PC-9 (cell line): ENCODE data around the gene PTCHD4. TPM values are rescaled to one million over a fixed set of nuclear protein-coding genes. Genes with fewer than 3 reads are reported as not detected.

Experiments
- BruUV-seq: library from RNA; stranded (reverse); fragments of 400-500 nt; replicated peaks from 2 replicates; lab custom pipeline; 2021; lab: Mats Ljungman, UMichigan
- CTCF ChIA-PET: fragments of 300-600 bp; sonication (Branson Sonifier 250); formaldehyde crosslinking; loops from one replicate; lab custom pipeline; 2022; ENCODE audit warnings: antibody characterized with exemption; lab: Charles Lee
- POLR2A ChIA-PET: fragments of 300-600 bp; sonication (Branson Sonifier 250); formaldehyde crosslinking; loops from one replicate; lab custom pipeline; 2022; ENCODE audit warnings: antibody characterized with exemption; ENCODE audit not compliant: unreplicated experiment; lab: Charles Lee
- DNase-seq, 2 experiments: peaks; one replicate each; pipeline versions ENCODE4 v3.0.0 to v3.0.0-alpha.2; 2015 to 2022; ENCODE audit warnings: mixed read lengths in 1 of 2
- H2AFZ ChIP-seq: fragments of 200-600 bp; sonication (generic); 2 replicates; pipeline ENCODE4 v1.8.1; 2017; ENCODE audit warnings: antibody characterized with exemption
- H3F3A ChIP-seq: fragments of 200-600 bp; sonication (generic); 2 replicates; pipeline ENCODE4 v1.8.1; 2017; ENCODE audit warnings: antibody characterized with exemption, mild to moderate bottlenecking, low read depth; ENCODE audit not compliant: insufficient read depth
- H3K27ac ChIP-seq: fragments of 200-600 bp; sonication (generic); 2 replicates; pipeline ENCODE4 v1.6.1; 2016; ENCODE audit warnings: mixed run types
- H3K27me3 ChIP-seq: fragments of 200-600 bp; sonication (generic); 2 replicates; pipeline ENCODE4 v1.6.1; 2016; ENCODE audit warnings: low read depth, mixed run types; ENCODE audit not compliant: insufficient read depth
- H3K36me3 ChIP-seq: fragments of 200-600 bp; sonication (generic); 2 replicates; pipeline ENCODE4 v1.6.1; 2016; ENCODE audit warnings: low read depth, mixed run types
- H3K4me1 ChIP-seq: fragments of 200-600 bp; sonication (generic); replicated peaks from 2 replicates; pipeline ENCODE4 v1.6.1; 2016; ENCODE audit warnings: mixed run types; ENCODE audit not compliant: insufficient read depth
- H3K4me2 ChIP-seq: fragments of 200-600 bp; sonication (generic); 2 replicates; pipeline ENCODE4 v1.6.1; 2017; ENCODE audit warnings: mixed run types
- H3K4me3 ChIP-seq: fragments of 200-600 bp; sonication (generic); 2 replicates; pipeline ENCODE4 v1.6.1; 2016; ENCODE audit warnings: mixed run types
- H3K79me2 ChIP-seq: fragments of 200-600 bp; sonication (generic); 2 replicates; pipeline ENCODE4 v1.6.1; 2017; ENCODE audit warnings: low read depth, mixed run types
- H3K9me2 ChIP-seq: fragments of 200-600 bp; sonication (generic); 2 replicates; pipeline ENCODE4 v1.8.1; 2017; ENCODE audit warnings: mild to moderate bottlenecking; ENCODE audit not compliant: insufficient read depth
- H3K9me3 ChIP-seq: fragments of 200-600 bp; sonication (generic); 2 replicates; pipeline ENCODE4 v1.8.1; 2016; ENCODE audit warnings: low read depth; ENCODE audit not compliant: insufficient read depth
- H4K20me1 ChIP-seq: fragments of 200-600 bp; sonication (generic); 2 replicates; pipeline ENCODE4 v1.8.1; 2017; ENCODE audit not compliant: insufficient read depth
- EZH2 ChIP-seq: fragments of 200-600 bp; sonication (generic); IDR thresholded peaks from 2 replicates; pipeline ENCODE4 v1.8.0; 2017; ENCODE audit warnings: antibody characterized with exemption, low read depth
- intact Hi-C: fragments of 100-400 bp; cut with micrococcal nuclease; formaldehyde crosslinking; loops from one replicate; pipeline ENCODE4 v1.10.0; 2022; ENCODE audit not compliant: unreplicated experiment
- total RNA-seq: library from RNA; stranded (reverse); gene quantifications from 2 replicates; pipeline ENCODE4 v1.2.3, GENCODE V29; 2021
- TF ChIP-seq, protein P1 (sequence below): fragments of 200-600 bp; sonication (generic); conservative IDR thresholded peaks from 2 replicates; pipeline ENCODE4 v1.6.1; 2017; ENCODE audit warnings: mixed run types, antibody characterized with exemption, mild to moderate bottlenecking, moderate library complexity

Gene PTCHD4
- total RNA-seq, 1 experiment from 2014 or later, result 0.15 TPM

- Histone ChIP-seq H2AFZ (no peak overlapping the region), H3F3A (no peaks in the 10 kb centered on the region), H3K4me3 (no peak overlapping the region), H3K27me3 (no peaks in the 10 kb centered on the region), H3K27ac (no peak overlapping the region), H3K9me2 (no peaks in the 10 kb centered on the region), H3K79me2 (no peaks in the 10 kb centered on the region), H4K20me1 (no peaks in the 10 kb centered on the region), H3K9me3 (no peaks in the 10 kb centered on the region), H3K36me3 (no peaks in the 10 kb centered on the region), H3K4me2 (no peak overlapping the region), H3K4me1 (no peaks in the 10 kb centered on the region)
- no TSS peak for BruUV-seq
- CTCF ChIA-PET, result no interaction called here
- intact Hi-C loops, result no loop called here
- POLR2A ChIA-PET, result no interaction called here
- TF ChIP-seq, protein P1, sequence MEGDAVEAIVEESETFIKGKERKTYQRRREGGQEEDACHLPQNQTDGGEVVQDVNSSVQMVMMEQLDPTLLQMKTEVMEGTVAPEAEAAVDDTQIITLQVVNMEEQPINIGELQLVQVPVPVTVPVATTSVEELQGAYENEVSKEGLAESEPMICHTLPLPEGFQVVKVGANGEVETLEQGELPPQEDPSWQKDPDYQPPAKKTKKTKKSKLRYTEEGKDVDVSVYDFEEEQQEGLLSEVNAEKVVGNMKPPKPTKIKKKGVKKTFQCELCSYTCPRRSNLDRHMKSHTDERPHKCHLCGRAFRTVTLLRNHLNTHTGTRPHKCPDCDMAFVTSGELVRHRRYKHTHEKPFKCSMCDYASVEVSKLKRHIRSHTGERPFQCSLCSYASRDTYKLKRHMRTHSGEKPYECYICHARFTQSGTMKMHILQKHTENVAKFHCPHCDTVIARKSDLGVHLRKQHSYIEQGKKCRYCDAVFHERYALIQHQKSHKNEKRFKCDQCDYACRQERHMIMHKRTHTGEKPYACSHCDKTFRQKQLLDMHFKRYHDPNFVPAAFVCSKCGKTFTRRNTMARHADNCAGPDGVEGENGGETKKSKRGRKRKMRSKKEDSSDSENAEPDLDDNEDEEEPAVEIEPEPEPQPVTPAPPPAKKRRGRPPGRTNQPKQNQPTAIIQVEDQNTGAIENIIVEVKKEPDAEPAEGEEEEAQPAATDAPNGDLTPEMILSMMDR, result no peak
- TF ChIP-seq EZH2, result no peak
- no peak for DNase-seq
Observed at GRCh38 chr6:48101290-48101689, 9.7 kb downstream of the PTCHD4 start.

- H3F3A ChIP-seq, result no peaks in the 10 kb centered on the region
- no peak overlapping the region for H3K4me2 ChIP-seq
- H3K27ac ChIP-seq, result no peak overlapping the region
- H3K36me3 ChIP-seq, result no peaks in the 10 kb centered on the region
- no peak for DNase-seq
- H3K9me3 ChIP-seq, result no peaks in the 10 kb centered on the region
- intact Hi-C loops, result no loop called here
- no peaks in the 10 kb centered on the region for H3K27me3 ChIP-seq
- CTCF ChIA-PET, result no interaction called here
- H3K4me3 ChIP-seq, result no peak overlapping the region
- TF ChIP-seq, protein P1, result no peak
- TF ChIP-seq EZH2, result no peak
- BruUV-seq, result no TSS peak
- no peaks in the 10 kb centered on the region for H3K4me1 ChIP-seq
- no peaks in the 10 kb centered on the region for H3K79me2 ChIP-seq
- no peaks in the 10 kb centered on the region for H4K20me1 ChIP-seq
- H3K9me2 ChIP-seq, result no peaks in the 10 kb centered on the region
- POLR2A ChIA-PET, result no interaction called here
- H2AFZ ChIP-seq, result no peak overlapping the region
Observed at GRCh38 chr6:48100588-48100895, 10.5 kb downstream of the PTCHD4 start.

DNA sequence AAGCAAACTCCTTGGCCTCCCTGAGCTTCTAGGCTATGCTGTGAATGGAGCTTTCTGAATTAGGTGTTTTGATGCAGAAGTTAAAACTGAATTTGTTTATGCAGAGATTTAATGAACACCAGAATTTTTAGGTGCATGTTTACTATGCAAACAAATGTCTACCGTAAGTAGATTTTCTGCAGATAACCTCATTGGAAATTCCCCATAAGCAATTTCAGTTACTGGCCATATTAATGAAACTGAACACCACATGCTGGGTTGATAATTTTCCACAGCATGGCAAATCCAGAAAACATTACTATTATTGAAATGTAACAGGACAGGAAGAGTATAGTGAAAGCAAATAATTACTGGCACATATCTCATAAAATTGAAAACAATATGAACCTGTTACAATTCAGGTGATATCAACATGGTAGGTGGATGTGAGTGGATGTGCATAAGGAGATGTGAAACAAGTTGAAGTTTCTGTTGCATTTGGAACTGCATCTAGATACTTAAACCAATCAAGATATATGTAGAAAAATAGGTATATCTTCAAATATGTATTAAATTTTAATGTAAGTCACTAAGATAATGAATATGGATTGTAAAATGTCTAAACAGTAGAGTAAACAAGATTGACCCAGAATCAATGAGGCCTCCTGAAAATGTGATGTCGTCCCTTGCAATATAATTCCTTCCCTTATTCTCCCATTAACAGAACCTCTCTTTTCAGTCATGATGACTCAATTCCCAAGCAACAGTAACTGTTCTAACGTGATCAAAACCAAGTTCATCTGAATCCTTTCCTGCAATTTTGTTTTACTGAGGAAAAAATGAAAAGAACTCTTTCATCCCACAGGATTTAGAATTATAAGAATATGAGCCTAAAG is 11.0 kb downstream of the PTCHD4 start:
- no peaks in the 10 kb centered on the region for H3K27me3 ChIP-seq
- no peak overlapping the region for H2AFZ ChIP-seq
- H3K9me3 ChIP-seq, result no peaks in the 10 kb centered on the region
- no peaks in the 10 kb centered on the region for H3K36me3 ChIP-seq
- H3K4me3 ChIP-seq, result no peak overlapping the region
- TF ChIP-seq, protein P1, result no peak
- no peak for TF ChIP-seq EZH2
- no peak overlapping the region for H3K27ac ChIP-seq
- intact Hi-C loops, result no loop called here
- CTCF ChIA-PET, result no interaction called here
- no TSS peak for BruUV-seq
- no peaks in the 10 kb centered on the region for H3K4me1 ChIP-seq
- H3F3A ChIP-seq, result no peaks in the 10 kb centered on the region
- H3K79me2 ChIP-seq, result no peaks in the 10 kb centered on the region
- POLR2A ChIA-PET, result no interaction called here
- H3K4me2 ChIP-seq, result no peak overlapping the region
- H4K20me1 ChIP-seq, result no peaks in the 10 kb centered on the region
- DNase-seq, result no peak
- H3K9me2 ChIP-seq, result no peaks in the 10 kb centered on the region
